HG02759 (cell line): ENCODE measurements around the gene AQP12B.
"Not testable (repeated sequence)": the region's sequence is repeated elsewhere in the genome, so short reads cannot be mapped to it uniquely, and the experiment has no call there.

Experiments used
- ATAC-seq: cut with Tn5 transposase; IDR thresholded peaks from one replicate; pipeline ENCODE4 v1.9.1; 2021; ENCODE audit warnings: mild to moderate bottlenecking, moderate library complexity; ENCODE audit not compliant: unreplicated experiment

AQP12B gene

GRCh38 chr2:240682431-240683224, at the start of gene AQP12B:
TSS of gene AQP12B (minus strand) at chr2:240682885. CDS start at chr2:240682837, 48 bp downstream.
- not testable (repeated sequence) for ATAC-seq

- no peak for ATAC-seq
Measured at GRCh38 chr2:240732184-240732583, 49.5 kb upstream of the AQP12B start.

DNA sequence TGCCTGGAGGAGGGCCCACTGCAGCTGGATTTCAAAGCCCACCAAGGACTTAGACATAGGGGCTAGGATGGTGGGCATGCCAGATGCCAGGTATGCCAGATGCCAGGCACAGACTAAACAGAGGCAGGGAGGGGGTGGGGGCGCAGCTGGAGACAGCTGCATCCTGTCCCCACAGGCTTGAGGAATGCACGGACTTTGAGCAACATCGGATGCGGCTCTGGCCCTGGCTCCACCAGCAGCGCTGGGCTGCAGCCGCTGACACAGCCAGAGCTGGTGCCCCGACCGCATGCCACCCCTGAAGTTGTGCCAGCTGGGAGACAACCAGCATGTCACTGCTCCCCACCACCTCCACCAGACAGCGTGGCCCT, 48.5 kb upstream of the AQP12B start:
- no peak for ATAC-seq

DNA sequence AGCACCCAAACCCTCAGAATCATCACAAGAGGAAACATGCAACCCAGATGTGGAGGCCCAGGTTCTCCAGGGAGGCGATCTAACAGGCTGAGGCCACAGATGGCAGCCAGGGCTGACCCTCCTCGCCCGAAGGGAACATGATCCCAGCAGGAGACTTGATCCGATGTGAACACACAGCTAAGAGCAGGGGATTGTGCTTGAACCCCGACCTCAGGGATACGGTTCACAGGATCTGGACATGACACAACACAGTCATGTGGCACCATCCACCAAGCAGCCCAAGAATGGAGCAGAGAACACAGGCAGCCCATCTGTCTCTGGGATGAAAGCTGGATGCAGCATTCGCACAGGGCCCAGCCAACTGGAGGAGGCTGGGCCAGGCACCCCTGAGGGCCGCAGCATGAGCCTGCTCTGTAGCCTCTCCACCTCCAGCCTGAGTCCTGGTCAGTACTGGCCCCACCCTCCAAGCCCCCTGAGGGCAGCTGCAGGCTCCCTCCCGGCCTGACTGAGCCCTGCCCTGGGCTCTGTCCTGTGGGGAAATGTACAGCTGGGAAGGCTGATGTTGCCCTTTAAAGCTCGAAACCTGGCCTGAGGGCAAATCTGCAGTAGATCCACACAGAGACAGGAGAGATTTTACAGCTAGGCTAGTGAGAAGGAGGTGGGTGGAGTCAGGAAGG, 48.0 kb upstream of the AQP12B start:
- no peak for ATAC-seq

- ATAC-seq, result no peak
Measured at GRCh38 chr2:240728827-240729226, 46.1 kb upstream of the AQP12B start.

GRCh38 chr2:240728361-240728760, 45.7 kb upstream of the AQP12B start:
- ATAC-seq, result no peak

DNA sequence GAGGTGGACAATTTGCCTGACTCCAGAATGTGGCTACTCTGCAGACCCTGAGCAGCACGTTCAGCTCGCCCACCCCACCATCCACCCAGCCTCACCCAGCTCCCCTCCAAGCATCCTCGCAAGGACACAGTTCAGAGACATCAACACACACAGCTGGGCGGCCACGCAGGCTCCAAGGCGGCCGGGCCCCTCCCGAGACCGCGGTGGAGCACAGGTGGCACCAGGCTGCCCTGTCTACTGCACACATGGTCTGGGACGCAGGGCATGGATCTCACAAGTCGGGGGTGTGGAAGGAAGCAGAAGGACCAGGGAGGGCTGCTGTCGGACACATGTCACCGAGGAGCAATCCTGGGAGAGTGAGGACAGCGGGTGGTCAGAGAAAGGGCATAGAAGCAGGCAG, 45.2 kb upstream of the AQP12B start:
- no peak for ATAC-seq

GRCh38 chr2:240727439-240727838, 44.8 kb upstream of the AQP12B start:
- ATAC-seq, result no peak

- no peak for ATAC-seq
Measured at GRCh38 chr2:240726876-240727275, 44.2 kb upstream of the AQP12B start.

DNA sequence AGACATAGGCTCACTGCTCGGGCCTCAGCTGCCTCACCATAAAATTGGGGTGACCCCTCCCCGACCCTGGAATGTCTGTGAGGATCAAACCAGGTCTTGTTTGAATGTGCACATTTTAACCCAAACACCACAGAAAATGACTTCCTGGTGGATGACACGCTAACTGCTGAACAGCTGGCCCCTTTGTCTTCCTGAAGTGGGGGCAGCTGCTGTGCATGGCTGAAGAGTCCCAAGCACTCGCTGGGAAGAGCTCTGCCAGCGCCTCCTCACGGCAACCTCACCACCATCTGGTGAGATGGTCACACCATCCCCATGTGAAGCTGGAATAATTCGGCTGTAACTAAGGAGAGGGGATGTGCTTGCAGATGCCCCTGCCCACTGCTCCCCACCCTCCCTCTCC, 43.0 kb upstream of the AQP12B start:
- no peak for ATAC-seq

DNA sequence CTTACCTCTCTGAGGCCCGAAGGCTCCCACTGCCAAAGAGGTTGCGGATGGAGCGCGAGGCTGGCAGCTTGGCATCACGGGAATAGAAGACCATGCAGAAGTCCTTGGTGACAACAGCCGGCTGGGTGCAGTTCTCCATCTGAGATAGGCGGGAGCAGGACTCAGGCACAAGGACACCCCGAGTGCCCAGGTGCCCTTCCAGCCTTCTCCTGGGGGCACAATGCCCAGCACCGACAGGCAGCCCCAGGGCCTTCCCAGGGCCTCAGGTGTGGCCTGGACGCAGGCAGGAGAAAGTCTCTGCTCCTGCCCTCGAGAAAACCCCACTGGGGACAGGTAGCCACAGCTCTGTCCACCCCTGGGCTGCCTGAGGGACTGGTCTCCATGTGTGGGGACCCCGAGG, 42.6 kb upstream of the AQP12B start:
- ATAC-seq, result no peak

DNA sequence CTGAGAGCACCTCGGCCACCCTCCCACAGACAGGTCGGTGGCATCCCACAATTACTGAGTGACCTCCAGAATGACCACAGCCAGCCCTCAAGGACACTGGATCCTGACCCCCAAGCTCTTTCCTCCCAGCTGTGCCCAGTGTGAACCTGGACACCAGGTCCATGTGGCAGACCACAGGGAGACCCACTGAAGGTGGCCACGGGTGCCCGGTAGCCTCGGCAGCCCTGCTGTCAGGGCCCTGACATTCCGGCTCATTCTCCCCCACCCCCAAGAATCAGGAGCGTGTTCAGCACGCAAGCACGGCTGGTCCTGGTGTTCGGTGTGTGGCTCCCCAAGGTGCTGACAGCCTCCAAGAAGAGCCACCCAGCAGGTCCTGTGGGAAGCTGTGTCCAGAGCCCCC, 41.7 kb upstream of the AQP12B start:
- ATAC-seq, result no peak

DNA sequence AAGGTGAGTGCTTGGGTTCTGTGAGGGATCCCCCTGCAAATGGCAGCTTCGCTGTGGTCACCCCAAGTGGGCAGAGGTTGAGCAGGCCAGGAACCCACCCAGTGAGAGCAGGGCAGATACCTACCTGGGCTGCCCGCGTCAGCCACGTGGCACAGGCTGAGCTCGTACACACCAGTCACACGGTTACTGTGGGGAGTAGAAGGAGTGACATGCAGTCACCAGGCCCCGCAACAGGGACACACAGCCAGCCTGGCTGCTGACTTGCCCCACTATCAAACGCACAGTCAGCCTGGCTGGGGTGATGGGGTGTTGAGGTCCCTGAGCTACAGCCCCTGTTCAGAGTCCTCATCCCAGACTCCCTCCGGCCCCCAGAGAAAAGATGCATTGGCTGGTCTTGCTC, 41.2 kb upstream of the AQP12B start:
- no peak for ATAC-seq

DNA sequence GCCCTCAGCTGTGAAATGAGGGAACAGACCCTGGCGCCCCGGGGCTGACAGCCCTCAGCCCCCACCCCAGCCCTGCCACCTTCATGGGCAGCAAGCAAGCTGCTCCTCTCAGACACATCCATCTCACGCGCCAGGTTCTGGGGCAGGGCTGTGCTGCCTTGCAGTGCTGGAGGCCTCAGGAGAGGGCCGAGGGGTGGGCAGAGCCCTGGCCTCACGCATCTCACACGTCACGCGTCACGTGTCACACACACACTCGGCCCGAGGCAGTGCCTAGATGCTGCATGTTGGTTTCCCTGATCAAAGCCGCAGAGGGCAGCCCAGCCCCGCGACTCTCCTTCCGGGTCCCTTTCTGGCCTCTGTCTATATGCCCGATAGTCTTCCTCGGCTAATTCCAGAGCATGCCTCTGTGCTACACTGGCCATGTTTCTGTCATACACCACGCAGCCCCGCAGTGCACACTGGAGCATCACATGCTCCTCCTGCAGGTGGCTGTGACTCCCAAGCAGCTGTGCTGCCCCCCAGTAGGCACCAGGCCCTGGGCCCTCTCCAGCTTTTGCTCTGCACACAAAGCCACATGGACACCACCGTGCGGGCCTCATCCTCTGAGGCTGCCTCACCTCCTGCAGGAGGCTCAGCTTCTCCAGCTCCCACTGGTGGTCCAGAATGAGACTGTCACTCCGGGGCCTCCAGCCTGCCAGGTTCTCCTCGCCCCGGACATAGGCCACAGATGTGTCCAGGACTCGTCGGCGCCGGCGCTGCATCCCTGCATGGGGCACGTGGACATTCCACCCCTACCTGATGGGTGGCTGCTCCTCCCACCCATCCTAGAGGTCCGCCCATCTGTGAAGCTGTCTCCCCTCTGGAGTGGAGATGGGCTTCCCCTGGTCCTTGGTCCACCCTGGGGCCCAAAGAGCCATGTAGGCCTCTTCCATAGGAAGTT, 40.4 kb upstream of the AQP12B start:
- no peak for ATAC-seq

GRCh38 chr2:240722376-240722775, 39.7 kb upstream of the AQP12B start:
- no peak for ATAC-seq

DNA sequence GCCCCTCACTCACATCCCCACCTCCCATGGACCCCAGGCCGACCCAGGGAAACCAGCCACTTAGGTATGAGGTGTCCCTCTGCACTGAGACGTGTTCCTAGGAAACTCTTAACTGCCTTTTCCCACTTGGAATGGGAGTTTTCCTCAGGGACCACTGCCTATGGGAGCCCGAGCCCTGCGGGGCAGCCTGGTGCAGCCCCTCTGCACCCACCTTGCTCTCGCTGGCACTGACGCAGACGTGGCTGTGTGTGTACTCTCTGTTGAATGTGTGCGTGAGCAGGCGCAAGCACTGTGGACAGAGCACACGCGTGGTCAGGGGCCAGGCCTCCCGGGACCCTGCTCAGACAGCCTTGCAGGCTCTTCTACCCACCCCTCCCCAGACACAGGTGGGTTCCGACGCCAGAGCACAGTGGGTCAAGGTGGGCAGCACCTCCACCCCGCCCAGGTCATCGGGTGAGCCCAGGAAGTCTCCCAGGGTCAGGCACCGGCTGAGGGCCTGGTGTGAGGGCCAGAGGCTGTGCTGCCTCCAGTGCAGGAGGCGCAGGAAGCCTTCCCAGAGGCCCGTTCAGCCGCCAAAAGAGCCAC, 39.0 kb upstream of the AQP12B start:
- no peak for ATAC-seq

DNA sequence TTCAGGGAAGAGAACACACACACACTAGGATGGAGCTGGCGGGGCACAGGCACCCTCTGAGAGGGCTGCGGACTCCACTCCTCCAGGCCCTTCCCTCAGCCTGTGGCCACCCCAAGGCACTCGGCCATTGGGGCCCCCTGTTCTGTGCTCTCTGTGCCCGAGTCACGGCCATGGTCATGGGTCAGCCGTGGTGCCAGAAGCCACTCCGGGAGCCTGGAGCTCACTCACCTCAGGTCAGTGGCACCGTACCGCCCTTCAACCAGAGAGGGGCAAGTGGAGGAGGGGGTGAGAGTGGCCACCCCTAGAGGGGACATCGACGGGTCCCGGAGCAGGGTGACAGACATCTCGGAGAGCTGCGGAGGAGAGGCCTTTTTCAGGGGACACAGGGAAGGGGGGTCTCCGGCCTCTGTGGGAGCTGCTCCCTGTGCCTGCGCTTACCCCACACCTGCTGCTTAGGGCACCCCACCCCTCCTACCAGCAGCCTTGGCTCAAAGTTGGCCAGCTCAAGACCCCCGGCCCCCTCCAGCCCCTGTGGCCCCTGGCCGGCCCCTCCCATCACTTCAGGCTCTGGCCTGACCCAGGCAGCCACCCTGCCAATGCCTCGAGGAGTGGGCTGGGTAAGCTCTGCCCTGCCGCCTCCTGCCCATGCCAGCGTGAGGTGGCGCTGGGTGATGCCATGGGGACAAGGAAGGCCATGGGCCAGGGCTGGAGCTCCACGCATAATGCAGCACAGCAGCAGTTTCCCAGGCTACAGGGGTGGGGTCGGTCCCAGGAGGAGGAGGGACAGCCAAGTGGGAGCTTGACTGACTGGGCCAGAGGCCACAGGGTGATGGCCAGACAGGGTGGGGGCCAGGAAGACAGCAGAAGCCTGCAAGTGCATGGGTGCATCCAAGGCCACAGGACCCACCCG, 38.3 kb upstream of the AQP12B start:
- no peak for ATAC-seq

DNA sequence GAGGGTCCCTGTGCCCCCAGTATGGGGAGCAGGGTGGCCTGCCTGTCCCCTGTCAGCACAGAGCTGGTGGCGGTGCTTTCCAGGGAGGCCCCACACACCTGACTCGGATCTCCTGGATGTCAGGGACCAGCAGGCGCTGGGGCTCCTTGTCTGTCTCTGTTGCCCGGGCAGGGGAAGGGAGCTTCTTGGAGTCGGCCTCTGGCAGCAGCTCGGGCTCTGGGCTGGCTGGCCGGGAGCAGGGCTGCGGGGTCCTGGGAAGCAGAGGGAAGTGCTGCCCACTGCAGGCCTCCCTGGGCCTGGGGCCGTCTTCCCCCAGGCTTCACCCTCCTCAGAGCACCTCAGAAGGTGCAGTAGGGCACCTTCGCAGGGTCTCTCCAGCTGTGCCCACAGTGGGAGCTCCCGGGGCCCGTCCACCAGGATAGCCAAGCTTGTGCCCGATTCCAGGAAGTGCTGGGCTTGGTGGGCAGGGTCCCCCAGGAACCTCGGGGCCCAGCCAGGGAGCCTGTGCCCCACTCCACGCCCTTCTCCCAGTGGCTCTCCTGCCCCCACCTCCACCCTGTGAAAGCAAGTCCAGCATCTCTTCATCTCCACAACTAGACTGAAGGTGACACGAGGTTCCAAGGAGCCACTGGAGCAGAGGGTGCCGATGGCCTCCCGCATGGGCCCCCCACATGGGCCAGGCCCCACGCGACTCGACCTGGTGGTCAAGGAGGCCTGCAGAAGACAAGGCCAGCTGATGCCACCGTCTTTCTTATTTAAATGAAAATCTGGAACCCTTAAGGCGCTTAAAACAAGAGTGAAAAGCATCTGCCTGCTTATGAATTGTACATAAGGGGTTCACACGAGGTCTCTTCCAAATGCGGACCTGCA, 37.2 kb upstream of the AQP12B start:
- ATAC-seq, result no peak

DNA sequence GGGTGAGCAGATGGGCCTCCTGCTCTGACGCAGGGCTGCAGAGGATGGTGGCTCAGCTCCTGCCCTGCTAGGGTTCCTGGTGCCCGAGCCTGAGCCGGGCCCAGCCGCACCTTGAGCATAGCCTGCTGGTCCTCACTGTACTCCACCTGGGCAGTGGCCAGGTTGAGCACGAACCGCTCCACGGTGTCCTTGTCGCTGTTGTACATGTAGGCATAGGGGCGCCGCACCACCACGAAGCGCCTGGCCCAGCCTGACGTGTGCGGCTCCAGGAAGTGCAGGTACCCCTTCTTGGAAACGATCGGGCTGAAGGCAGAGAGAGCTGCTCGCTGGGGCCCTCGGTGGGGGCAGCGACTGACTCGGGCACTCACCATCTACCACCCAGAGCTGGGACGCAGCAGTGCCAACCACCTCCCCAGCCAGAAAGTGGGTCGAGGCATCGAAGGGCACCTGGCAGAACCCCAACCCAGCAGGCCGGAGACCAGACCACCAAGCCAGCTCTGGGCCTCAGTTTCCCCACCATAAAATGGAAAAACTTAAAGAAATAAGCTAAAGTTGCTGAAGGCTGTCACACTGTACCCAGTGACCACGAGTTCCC, 36.3 kb upstream of the AQP12B start:
- ATAC-seq, result no peak
